Left ventricle myocardium inferior (tissue), 1 donor: ENCODE measurements around the gene ICAM2. TPM values are rescaled to one million over a fixed set of nuclear protein-coding genes. Genes with fewer than 3 reads are reported as not detected.
"Not testable (repeated sequence)": the region's sequence is repeated elsewhere in the genome, so short reads cannot be mapped to it uniquely, and the experiment has no call there.

Source experiments
- DNase-seq: peaks from one replicate; pipeline ENCODE4 v3.0.0-alpha.2; 2020
- H3K27ac ChIP-seq: fragments of 200-600 bp; replicated peaks from 2 replicates; pipeline ENCODE4 v1.8.0; 2021
- H3K27me3 ChIP-seq: fragments of 200-600 bp; 2 replicates; pipeline ENCODE4 v1.8.0; 2021; ENCODE audit warnings: low read depth
- H3K36me3 ChIP-seq: fragments of 200-600 bp; 2 replicates; pipeline ENCODE4 v1.8.0; 2021
- H3K4me1 ChIP-seq: fragments of 200-600 bp; 2 replicates; pipeline ENCODE4 v1.8.0; 2021
- H3K4me3 ChIP-seq: fragments of 200-600 bp; 2 replicates; pipeline ENCODE4 v1.8.0; 2021; ENCODE audit warnings: mild to moderate bottlenecking, moderate library complexity
- H3K9me3 ChIP-seq: fragments of 200-600 bp; replicated peaks from 2 replicates; pipeline ENCODE4 v1.8.0; 2021
- CTCF ChIP-seq: fragments of 200-600 bp; IDR thresholded peaks from 2 replicates; pipeline ENCODE4 v1.8.0; 2021; ENCODE audit warnings: antibody characterized with exemption, mild to moderate bottlenecking, borderline replicate concordance
- intact Hi-C: fragments of 100-400 bp; cut with micrococcal nuclease; formaldehyde crosslinking; loops from one replicate; pipeline ENCODE4 v1.11.0; 2022
- total RNA-seq: library from RNA; stranded (reverse); fragmentation: NEBNext Ultra II Directional; extraction: Animal tissue kit (Norgen Biotek cat#: 25700); gene quantifications from one replicate; pipeline ENCODE4 v1.2.1, GENCODE V29; 2021
- donor health status: DM: no; HTN: yes; CAD: no; lungs with severe emphysema.

The ICAM2 gene
- total RNA-seq, 1 donor from 2014 or later = 28.2 TPM

- no peaks in the 10 kb centered on the region for H3K9me3 ChIP-seq
- DNase-seq = no peak
- peak overlapping the region; percentile 89 for H3K27ac ChIP-seq
- H3K36me3 ChIP-seq = no peaks in the 10 kb centered on the region
- intact Hi-C loops = no loop called here
- peaks cover 46% of the 10 kb centered on the region for H3K4me1 ChIP-seq
- H3K4me3 ChIP-seq = no peak overlapping the region
- no peaks in the 10 kb centered on the region for H3K27me3 ChIP-seq
- TF ChIP-seq CTCF = no peak
Observed at GRCh38 chr17:64008830-64009229, 11.6 kb downstream of the ICAM2 start.

GRCh38 chr17:64008346-64008745 is 12.1 kb downstream of the ICAM2 start:
- Histone ChIP-seq H3K4me1 (peaks cover 50% of the 10 kb centered on the region), H3K27ac (peak overlapping the region; percentile 89), H3K4me3 (no peak overlapping the region), H3K9me3 (no peaks in the 10 kb centered on the region), H3K36me3 (no peaks in the 10 kb centered on the region), H3K27me3 (no peaks in the 10 kb centered on the region)
- no peak for TF ChIP-seq CTCF
- DNase-seq = no peak
- intact Hi-C loops = no loop called here

- no peak overlapping the region for H3K4me3 ChIP-seq
- TF ChIP-seq CTCF = no peak
- intact Hi-C loops = no loop called here
- H3K4me1 ChIP-seq = peaks cover 55% of the 10 kb centered on the region
- DNase-seq = no peak
- H3K36me3 ChIP-seq = no peaks in the 10 kb centered on the region
- H3K27me3 ChIP-seq = no peaks in the 10 kb centered on the region
- peak overlapping the region; percentile 89 for H3K27ac ChIP-seq
- no peaks in the 10 kb centered on the region for H3K9me3 ChIP-seq
Observed at GRCh38 chr17:64007838-64008282, 12.6 kb downstream of the ICAM2 start.

GRCh38 chr17:64007089-64007837 is 13.2 kb downstream of the ICAM2 start:
- H3K36me3 ChIP-seq, H3K9me3 ChIP-seq, intact Hi-C loops, H3K4me3 ChIP-seq, DNase-seq, H3K27me3 ChIP-seq: not testable (repeated sequence)
- peak overlapping the region; percentile 89 for H3K27ac ChIP-seq
- H3K4me1 ChIP-seq = peaks cover 61% of the 10 kb centered on the region

GRCh38 chr17:64006361-64007088 is 13.9 kb downstream of the ICAM2 start:
- H3K27me3 ChIP-seq = no peaks in the 10 kb centered on the region
- no peaks in the 10 kb centered on the region for H3K9me3 ChIP-seq
- H3K4me1 ChIP-seq = peaks cover 69% of the 10 kb centered on the region
- TF ChIP-seq CTCF = no peak
- peak; percentile 75 for DNase-seq
- intact Hi-C loops = no loop called here
- H3K36me3 ChIP-seq = no peaks in the 10 kb centered on the region
- peak overlapping the region; percentile 89 for H3K27ac ChIP-seq
- peak overlapping the region; percentile 62 for H3K4me3 ChIP-seq

- Histone ChIP-seq H3K4me1 (peaks cover 76% of the 10 kb centered on the region), H3K4me3 (peak overlapping the region; percentile 62), H3K36me3 (no peaks in the 10 kb centered on the region), H3K27ac (peak overlapping the region; percentile 89), H3K9me3 (no peaks in the 10 kb centered on the region), H3K27me3 (no peaks in the 10 kb centered on the region)
- TF ChIP-seq CTCF = no peak
- intact Hi-C loops = no loop called here
- DNase-seq = no peak
Observed at GRCh38 chr17:64005734-64006167, 14.7 kb downstream of the ICAM2 start.
